Right lobe of liver (tissue), 4 donors: ENCODE data around the gene FTSJ1.

Source experiments
- CTCF ChIP-seq, 4 donors: fragments of 200-600 bp in 3 of 4; fragments of 450-650 bp in 1 of 4; IDR thresholded peaks; one replicate each; pipeline versions ENCODE4 v1.5.1 to v1.8.0; 2016 to 2022; ENCODE audit warnings: antibody characterized with exemption in 4 of 4, mild to moderate bottlenecking in 2 of 4
- POLR2A ChIP-seq: fragments of 450-650 bp; IDR thresholded peaks from one replicate; pipeline ENCODE4 v1.6.1; 2017; ENCODE audit warnings: antibody characterized with exemption, mild to moderate bottlenecking
- donor health status: DM: no; HTN: no; CAD: no.
- donor health status: DM: no; HTN: no; CAD: no.
- donor health status: DM: no; HTN: yes; CAD: no.

GRCh38 chrX:48472225-48472624 is 3.8 kb upstream of the FTSJ1 start:
- no peak for TF ChIP-seq CTCF (IDR thresholded peaks at IDR 0.05)
- no peak for TF ChIP-seq POLR2A
